Natural killer cell (primary cell): ENCODE data around the gene HNRNPH1. TPM values are rescaled to one million over a fixed set of nuclear protein-coding genes. Genes with fewer than 3 reads are reported as not detected.

Experiments used
- ATAC-seq, 3 donors: fragments of 150-1000 bp in 2 of 3; fragments of 200-7000 bp in 1 of 3; cut with Tn5 transposase; 1 replicate in 1 of 3; 2 replicates in 2 of 3; pipeline ENCODE4 v1.10.0; 2021; ENCODE audit warnings: mild to moderate bottlenecking in 2 of 3, moderate library complexity in 2 of 3
- DNase-seq, 2 donors: peaks; one replicate each; pipeline versions ENCODE4 v3.0.0 to v3.0.0-alpha.2; 2013 to 2021; ENCODE audit warnings: mixed read lengths in 1 of 2
- H3K27ac ChIP-seq: one replicate; pipeline ENCODE4 v1.5.1; 2013; ENCODE audit warnings: mild to moderate bottlenecking, low read length
- H3K27me3 ChIP-seq: one replicate; pipeline ENCODE4 v1.6.1; 2013; ENCODE audit warnings: low read length; ENCODE audit not compliant: control insufficient read depth, insufficient read depth
- H3K36me3 ChIP-seq: one replicate; pipeline ENCODE4 v1.6.1; 2013; ENCODE audit warnings: low read length; ENCODE audit not compliant: control insufficient read depth, insufficient read depth
- H3K4me1 ChIP-seq: one replicate; pipeline ENCODE4 v1.6.1; 2013; ENCODE audit warnings: low read length; ENCODE audit not compliant: control insufficient read depth, insufficient read depth
- H3K4me3 ChIP-seq: one replicate; pipeline ENCODE4 v1.5.1; 2013; ENCODE audit warnings: low read length
- H3K9me3 ChIP-seq: one replicate; pipeline ENCODE4 v1.6.1; 2013; ENCODE audit warnings: low read length; ENCODE audit not compliant: control insufficient read depth, insufficient read depth
- H3K27ac Mint-ChIP-seq, 2 donors: one replicate each; pipeline ENCODE4 v1.8.0; 2022; ENCODE audit warnings: mild to moderate bottlenecking in 2 of 2, mixed read lengths in 2 of 2, moderate library complexity in 1 of 2
- H3K27me3 Mint-ChIP-seq, 2 donors: one replicate each; pipeline ENCODE4 v1.8.0; 2022; ENCODE audit warnings: low read depth in 2 of 2, mixed read lengths in 2 of 2
- H3K36me3 Mint-ChIP-seq: one replicate; pipeline ENCODE4 v1.8.0; 2022; ENCODE audit warnings: mixed read lengths
- H3K4me1 Mint-ChIP-seq, 2 donors: one replicate each; pipeline ENCODE4 v1.8.0; 2022; ENCODE audit warnings: mixed read lengths in 2 of 2
- H3K4me3 Mint-ChIP-seq: one replicate; pipeline ENCODE4 v1.8.0; 2022; ENCODE audit warnings: mild to moderate bottlenecking, moderate library complexity, mixed read lengths
- H3K9me3 Mint-ChIP-seq, 2 donors: one replicate each; pipeline ENCODE4 v1.8.0; 2022; ENCODE audit warnings: mixed read lengths in 2 of 2
- CTCF ChIP-seq: fragments of 200-600 bp; IDR thresholded peaks from one replicate; pipeline ENCODE4 v1.8.0; 2022; ENCODE audit warnings: antibody characterized with exemption
- WGBS: methylation state at CpG from one replicate; pipeline ENCODE4 v1.1.7; 2013; ENCODE audit warnings: missing lambda C conversion rate; ENCODE audit not compliant: insufficient coverage; 5-methylcytosine and 5-hydroxymethylcytosine counted together
- intact Hi-C: fragments of 100-400 bp; cut with micrococcal nuclease; formaldehyde crosslinking; loops from one replicate; pipeline ENCODE4 v1.14.2; 2022
- total RNA-seq, 4 donors: library from RNA; stranded (reverse); fragments of 120-200 nt in 1 of 4; gene quantifications; one replicate each; pipeline versions ENCODE4 v1.2.3 to v1.2.4, GENCODE V29; 2013 to 2022

The HNRNPH1 gene
- total RNA-seq, 3 donors from 2014 or later (not counting 1 experiment from before 2014, with no cell fraction given): 1,749 to 2,212 (median 1,853) TPM

- Histone ChIP-seq H3K27me3 (no peaks in the 10 kb centered on the region), H3K9me3 (no peaks in the 10 kb centered on the region), H3K36me3 (peaks cover 63% of the 10 kb centered on the region), H3K4me3 (no peak overlapping the region), H3K27ac (no peak overlapping the region), H3K4me1 (peaks cover 5% of the 10 kb centered on the region)
- peaks cover 17 to 23% of the 10 kb centered on the region in 2 donors for H3K4me1 Mint-ChIP-seq
- ATAC-seq (peak in 1 of 3 donors; percentile 1), DNase-seq (no peak)
- intact Hi-C loops: no loop called here
- H3K27me3 Mint-ChIP-seq: no peaks in the 10 kb centered on the region
- 89% methylated on average over 19 of the region's 19 CpGs for WGBS
- H3K9me3 Mint-ChIP-seq: no peaks in the 10 kb centered on the region
- peaks cover 16% of the 10 kb centered on the region for H3K36me3 Mint-ChIP-seq
- no peak overlapping the region for H3K4me3 Mint-ChIP-seq
- TF ChIP-seq CTCF: no peak
- H3K27ac Mint-ChIP-seq: peak overlapping the region; percentile 47 to 50
Measured at GRCh38 chr5:179607160-179607931, 16.1 kb downstream of the HNRNPH1 start.

- no peaks in the 10 kb centered on the region for H3K9me3 Mint-ChIP-seq
- H3K4me1 Mint-ChIP-seq: peaks cover 14 to 20% of the 10 kb centered on the region in 2 donors
- ATAC-seq (peak in 1 of 3 donors; percentile 34), DNase-seq (no peak)
- 97% methylated on average over 6 of the region's 6 CpGs for WGBS
- no peak for TF ChIP-seq CTCF
- no peak overlapping the region for H3K27ac Mint-ChIP-seq
- no peak overlapping the region for H3K4me3 Mint-ChIP-seq
- no peaks in the 10 kb centered on the region for H3K27me3 Mint-ChIP-seq
- H3K36me3 Mint-ChIP-seq: peaks cover 12% of the 10 kb centered on the region
- H3K9me3 ChIP-seq: no peaks in the 10 kb centered on the region
- peaks cover 66% of the 10 kb centered on the region for H3K36me3 ChIP-seq
- no peak overlapping the region for H3K4me3 ChIP-seq
- no peaks in the 10 kb centered on the region for H3K27me3 ChIP-seq
- intact Hi-C loops: no loop called here
- H3K4me1 ChIP-seq: peaks cover 5% of the 10 kb centered on the region
- H3K27ac ChIP-seq: no peak overlapping the region
Measured at GRCh38 chr5:179606910-179607159, 16.6 kb downstream of the HNRNPH1 start.

- DNase-seq: no peak
- H3K9me3 ChIP-seq: no peaks in the 10 kb centered on the region
- H3K36me3 Mint-ChIP-seq: peaks cover 8% of the 10 kb centered on the region
Measured at GRCh38 chr5:179606071-179606909, 17.2 kb downstream of the HNRNPH1 start.

More at GRCh38 chr5:179606071-179606909, 17.2 kb downstream of the HNRNPH1 start:
- Histone ChIP-seq H3K4me1 (peaks cover 5% of the 10 kb centered on the region), H3K27me3 (no peaks in the 10 kb centered on the region), H3K4me3 (no peak overlapping the region), H3K27ac (no peak overlapping the region), H3K36me3 (peaks cover 64% of the 10 kb centered on the region)
- H3K27ac Mint-ChIP-seq: peak overlapping the region; percentile 58 to 59
- no peaks in the 10 kb centered on the region for H3K9me3 Mint-ChIP-seq
- no peak overlapping the region for H3K4me3 Mint-ChIP-seq
- intact Hi-C loops: no loop called here
- no peak for TF ChIP-seq CTCF
- H3K27me3 Mint-ChIP-seq: no peaks in the 10 kb centered on the region
- 97% methylated on average over 21 of the region's 21 CpGs for WGBS
- H3K4me1 Mint-ChIP-seq: peaks cover 10 to 15% of the 10 kb centered on the region in 2 donors
- no peak for ATAC-seq
